HG02642 (cell line): ENCODE data around the gene ACOX2.
"Not testable (repeated sequence)": the region's sequence is repeated elsewhere in the genome, so short reads cannot be mapped to it uniquely, and the experiment has no call there.

ENCODE experiments used
- ATAC-seq: cut with Tn5 transposase; IDR thresholded peaks from one replicate; pipeline ENCODE4 v1.9.1; 2021; ENCODE audit warnings: mild to moderate bottlenecking; ENCODE audit not compliant: unreplicated experiment, poor library complexity

The ACOX2 gene

GRCh38 chr3:58535531-58536500 is 1.2 kb downstream of the ACOX2 start:
- ATAC-seq, result no peak

- ATAC-seq, result no peak
These were observed 2.1 kb downstream of the ACOX2 start for GRCh38 chr3:58534592-58535494.

GRCh38 chr3:58532794-58533220 is 4.2 kb downstream of the ACOX2 start:
- ATAC-seq, result peak; percentile 94

GRCh38 chr3:58531956-58532355 is 5.0 kb downstream of the ACOX2 start:
- no peak for ATAC-seq

GRCh38 chr3:58531555-58531954 is 5.4 kb downstream of the ACOX2 start:
- ATAC-seq, result no peak

- no peak for ATAC-seq
These were observed 6.6 kb downstream of the ACOX2 start for GRCh38 chr3:58530354-58530865.

- no peak for ATAC-seq
These were observed 7.3 kb downstream of the ACOX2 start for GRCh38 chr3:58529516-58530353.

- no peak for ATAC-seq
These were observed 8.4 kb downstream of the ACOX2 start for GRCh38 chr3:58528629-58529028.

GRCh38 chr3:58527440-58527839 is 9.6 kb downstream of the ACOX2 start:
- ATAC-seq, result not testable (repeated sequence)

- no peak for ATAC-seq
These were observed 10.5 kb downstream of the ACOX2 start for GRCh38 chr3:58526515-58526957.

- no peak for ATAC-seq
These were observed 12.6 kb downstream of the ACOX2 start for GRCh38 chr3:58524326-58524888.

- no peak for ATAC-seq
These were observed 14.1 kb downstream of the ACOX2 start for GRCh38 chr3:58522759-58523425.

- no peak for ATAC-seq
These were observed 14.9 kb downstream of the ACOX2 start for GRCh38 chr3:58521917-58522631.

GRCh38 chr3:58521336-58521670 is 15.7 kb downstream of the ACOX2 start:
- ATAC-seq, result no peak

GRCh38 chr3:58520403-58521335 is 16.3 kb downstream of the ACOX2 start:
- no peak for ATAC-seq

GRCh38 chr3:58519668-58520402 is 17.2 kb downstream of the ACOX2 start:
- ATAC-seq, result no peak
